PFSK-1 (cell line): ENCODE results near the gene MLNR.

Experiments
- FOXP2 ChIP-seq: optimal IDR thresholded peaks from 2 replicates; pipeline ENCODE3; 2011; ENCODE audit warnings: borderline replicate concordance, control low read depth, inconsistent platforms; ENCODE audit not compliant: insufficient read depth; ENCODE audit errors: extremely low read length, extremely low read depth
- POLR2AphosphoS5 ChIP-seq: IDR thresholded peaks from 2 replicates; pipeline ENCODE4 v1.6.1; 2012; ENCODE audit warnings: low read depth, mild to moderate bottlenecking, control low read depth, low read length, moderate library complexity
- REST ChIP-seq, 2 experiments: IDR thresholded peaks; 2 replicates each; pipeline versions ENCODE4 v1.6.1 to v1.8.0; 2011 to 2012; ENCODE audit warnings: low read depth in 2 of 2, low read length in 2 of 2, control low read depth in 1 of 2, inconsistent platforms in 1 of 2, mild to moderate bottlenecking in 1 of 2, moderate library complexity in 1 of 2; ENCODE audit not compliant: insufficient read depth in 1 of 2
- SIN3A ChIP-seq: IDR thresholded peaks from 2 replicates; pipeline ENCODE4 v1.6.1; 2012; ENCODE audit warnings: mild to moderate bottlenecking, low read length, moderate library complexity, borderline replicate concordance; ENCODE audit not compliant: insufficient read depth
- TAF1 ChIP-seq: IDR thresholded peaks from 2 replicates; pipeline ENCODE4 v1.6.1; 2012; ENCODE audit warnings: low read length, control low read depth, borderline replicate concordance; ENCODE audit not compliant: insufficient read depth

MLNR gene

GRCh38 chr13:49254007-49254406 is 33.9 kb downstream of the MLNR start:
- no peak for TF ChIP-seq FOXP2
- TF ChIP-seq TAF1, result no peak
- no peak for TF ChIP-seq REST (IDR thresholded peaks at IDR 0.05; ENCODE audit: insufficient read depth in 1 of 2, low read depth in 2 of 2, low read length in 2 of 2)
- TF ChIP-seq SIN3A, result no peak
- no peak for TF ChIP-seq POLR2AphosphoS5

GRCh38 chr13:49256841-49257240 is 36.7 kb downstream of the MLNR start:
- TF ChIP-seq FOXP2, result no peak
- no peak for TF ChIP-seq REST (IDR thresholded peaks at IDR 0.05; ENCODE audit: insufficient read depth in 1 of 2, low read depth in 2 of 2, low read length in 2 of 2)
- TF ChIP-seq SIN3A, result no peak
- TF ChIP-seq POLR2AphosphoS5, result no peak
- no peak for TF ChIP-seq TAF1

- TF ChIP-seq SIN3A, result no peak
- no peak for TF ChIP-seq FOXP2
- no peak for TF ChIP-seq POLR2AphosphoS5
- no peak for TF ChIP-seq REST (IDR thresholded peaks at IDR 0.05; ENCODE audit: insufficient read depth in 1 of 2, low read depth in 2 of 2, low read length in 2 of 2)
- TF ChIP-seq TAF1, result no peak
Measured at GRCh38 chr13:49258089-49258796, 38.1 kb downstream of the MLNR start.

- no peak for TF ChIP-seq POLR2AphosphoS5
- no peak for TF ChIP-seq TAF1
- no peak for TF ChIP-seq SIN3A
- no peak for TF ChIP-seq FOXP2
- no peak for TF ChIP-seq REST (IDR thresholded peaks at IDR 0.05; ENCODE audit: insufficient read depth in 1 of 2, low read depth in 2 of 2, low read length in 2 of 2)
Measured at GRCh38 chr13:49259586-49259985, 39.4 kb downstream of the MLNR start.

GRCh38 chr13:49262634-49263033 is 42.5 kb downstream of the MLNR start:
- TF ChIP-seq REST (IDR thresholded peaks at IDR 0.05; ENCODE audit: insufficient read depth in 1 of 2, low read depth in 2 of 2, low read length in 2 of 2), result no peak
- TF ChIP-seq FOXP2, result no peak
- TF ChIP-seq TAF1, result no peak
- no peak for TF ChIP-seq POLR2AphosphoS5
- TF ChIP-seq SIN3A, result no peak
